BE2C (cell line): Measurements from ENCODE around the gene ACTR3C.

Experiments
- DNase-seq: peaks from one replicate; pipeline ENCODE4 v3.0.0-alpha.2; 2020
- H3K27me3 ChIP-seq: fragments of 250-450 bp; sonication (Bioruptor Pico); 2 replicates; pipeline ENCODE4 v1.5.1; 2020; ENCODE audit warnings: mild to moderate bottlenecking
- H3K36me3 ChIP-seq: fragments of 250-450 bp; sonication (Bioruptor Pico); 2 replicates; pipeline ENCODE4 v1.5.1; 2020; ENCODE audit warnings: mild to moderate bottlenecking
- H3K4me1 ChIP-seq: fragments of 250-450 bp; sonication (Bioruptor Pico); 2 replicates; pipeline ENCODE4 v1.5.1; 2020
- H3K4me3 ChIP-seq: 2 replicates; pipeline ENCODE4 v1.5.1; 2011; ENCODE audit warnings: low read depth, low read length
- H3K9me3 ChIP-seq: fragments of 250-450 bp; sonication (Bioruptor Pico); 2 replicates; pipeline ENCODE4 v1.5.1; 2020
- CTCF ChIP-seq: IDR thresholded peaks from 2 replicates; pipeline ENCODE4 v1.5.1; 2012; ENCODE audit warnings: mild to moderate bottlenecking, low read depth, low read length

Gene ACTR3C

GRCh38 chr7:150365194-150365593, 41.8 kb upstream of the ACTR3C start:
- peaks cover 6% of the 10 kb centered on the region; the same call in 1 of the 2 replicates for H3K36me3 ChIP-seq
- peaks cover 6% of the 10 kb centered on the region for H3K4me1 ChIP-seq
- no peak for TF ChIP-seq CTCF
- no peak overlapping the region for H3K4me3 ChIP-seq
- H3K9me3 ChIP-seq, result no peaks in the 10 kb centered on the region
- no peak for DNase-seq
- no peaks in the 10 kb centered on the region for H3K27me3 ChIP-seq

- Histone ChIP-seq H3K9me3 (no peaks in the 10 kb centered on the region), H3K36me3 (no peaks in the 10 kb centered on the region), H3K27me3 (no peaks in the 10 kb centered on the region), H3K4me3 (no peak overlapping the region), H3K4me1 (peaks cover 6% of the 10 kb centered on the region)
- DNase-seq, result no peak
- TF ChIP-seq CTCF, result no peak
These were observed 40.5 kb upstream of the ACTR3C start for GRCh38 chr7:150363872-150364271.

- H3K4me1 ChIP-seq, result peaks cover 6% of the 10 kb centered on the region
- H3K4me3 ChIP-seq, result no peak overlapping the region
- no peak for DNase-seq
These were observed 40.0 kb upstream of the ACTR3C start for GRCh38 chr7:150363370-150363769.

DNA sequence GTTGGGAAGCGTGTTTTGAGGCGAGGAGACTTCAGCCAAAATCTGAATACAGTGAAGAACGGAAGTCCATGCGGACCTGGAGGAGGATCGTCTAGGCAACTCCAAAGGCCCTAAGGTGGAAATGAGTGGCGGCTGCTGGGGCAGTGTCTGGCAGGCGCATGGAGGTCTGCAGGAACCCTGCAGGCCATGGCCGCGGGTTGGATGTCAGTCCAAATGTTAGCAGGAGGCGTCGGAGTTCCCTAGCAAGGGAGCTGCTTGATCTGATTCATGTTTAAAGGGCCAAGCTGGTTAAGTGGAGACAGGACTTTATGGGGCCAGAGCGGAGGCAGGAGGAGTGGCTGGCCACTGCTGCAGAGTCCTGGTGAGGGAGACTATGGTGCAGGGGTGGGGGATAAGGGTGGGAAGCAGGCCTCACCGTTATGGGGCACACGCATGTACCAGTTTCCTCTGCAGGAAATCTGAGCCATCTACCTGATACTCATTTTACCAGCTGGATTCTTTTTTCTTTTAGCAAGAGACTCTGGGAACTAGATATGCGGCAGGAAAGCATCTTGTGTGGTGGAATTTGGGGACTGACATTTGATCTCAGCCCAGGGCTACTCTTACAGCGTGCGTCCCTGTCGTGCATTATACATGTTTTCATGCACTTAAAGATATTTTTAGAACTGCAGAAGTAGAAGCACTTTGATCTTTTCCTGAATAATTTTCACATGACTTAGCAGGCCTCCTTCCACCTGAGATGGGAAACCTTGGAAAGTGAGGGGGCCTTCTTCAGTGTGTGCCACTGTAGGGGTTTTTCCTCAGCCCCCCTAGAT, 38.7 kb upstream of the ACTR3C start:
- no peaks in the 10 kb centered on the region for H3K36me3 ChIP-seq
- H3K4me3 ChIP-seq, result no peak overlapping the region
- TF ChIP-seq CTCF, result no peak
- DNase-seq, result no peak
- H3K4me1 ChIP-seq, result peaks cover 6% of the 10 kb centered on the region
- H3K9me3 ChIP-seq, result no peaks in the 10 kb centered on the region
- no peaks in the 10 kb centered on the region for H3K27me3 ChIP-seq

More at GRCh38 chr7:150363370-150363769, 40.0 kb upstream of the ACTR3C start:
- H3K36me3 ChIP-seq, result no peaks in the 10 kb centered on the region
- H3K27me3 ChIP-seq, result no peaks in the 10 kb centered on the region
- no peak for TF ChIP-seq CTCF
- H3K9me3 ChIP-seq, result no peaks in the 10 kb centered on the region

- TF ChIP-seq CTCF, result no peak
- no peaks in the 10 kb centered on the region for H3K36me3 ChIP-seq
- H3K4me3 ChIP-seq, result no peak overlapping the region
- H3K9me3 ChIP-seq, result no peaks in the 10 kb centered on the region
- H3K4me1 ChIP-seq, result peaks cover 10% of the 10 kb centered on the region
- H3K27me3 ChIP-seq, result no peaks in the 10 kb centered on the region
- no peak for DNase-seq
These were observed 38.1 kb upstream of the ACTR3C start for GRCh38 chr7:150361402-150361801.

DNA sequence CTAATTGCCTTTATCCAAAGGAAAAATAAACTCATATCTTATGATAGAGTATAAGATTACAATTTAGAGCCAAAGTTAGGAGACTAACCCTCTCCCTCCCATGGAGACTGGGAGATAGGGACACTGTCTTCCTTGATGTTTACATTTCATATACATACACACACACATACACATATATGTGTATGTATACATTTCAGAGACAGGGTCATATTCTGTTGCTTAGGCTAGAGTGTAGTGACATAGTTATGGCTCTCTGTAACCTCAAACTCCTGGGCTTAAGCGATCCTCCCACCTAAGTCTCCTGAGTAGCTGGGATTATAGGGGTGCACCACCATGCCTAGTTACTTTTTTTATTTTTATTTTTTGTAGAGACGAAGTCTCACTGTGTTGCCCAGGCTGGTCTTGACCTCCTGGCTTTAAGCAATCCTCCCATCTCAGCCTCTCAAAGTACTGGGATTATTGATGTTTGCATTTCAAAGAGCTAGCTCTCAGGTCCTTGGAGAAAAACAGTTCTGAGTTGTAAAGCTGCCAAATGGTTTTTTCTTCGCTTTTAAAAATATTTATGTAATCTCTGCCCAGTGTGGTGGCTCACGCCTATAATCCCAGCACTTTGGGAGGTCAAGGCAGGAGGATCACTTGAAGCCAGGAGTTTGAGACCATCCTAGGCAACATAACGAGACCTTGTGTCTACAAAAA, 37.2 kb upstream of the ACTR3C start:
- Histone ChIP-seq H3K36me3 (no peaks in the 10 kb centered on the region), H3K4me3 (no peak overlapping the region), H3K4me1 (peaks cover 10% of the 10 kb centered on the region), H3K27me3 (no peaks in the 10 kb centered on the region), H3K9me3 (no peaks in the 10 kb centered on the region)
- no peak for TF ChIP-seq CTCF
- no peak for DNase-seq
